HG03045 (cell line): Measurements from ENCODE around the gene TTC28.
"Not testable (repeated sequence)": the region's sequence is repeated elsewhere in the genome, so short reads cannot be mapped to it uniquely, and the experiment has no call there.

Experiments used
- ATAC-seq: cut with Tn5 transposase; IDR thresholded peaks from one replicate; pipeline ENCODE4 v1.9.1; 2021; ENCODE audit warnings: mild to moderate bottlenecking, moderate library complexity; ENCODE audit not compliant: unreplicated experiment

The TTC28 gene

GRCh38 chr22:28379075-28379779 lies 300.4 kb downstream of the TTC28 start:
- no peak for ATAC-seq

DNA sequence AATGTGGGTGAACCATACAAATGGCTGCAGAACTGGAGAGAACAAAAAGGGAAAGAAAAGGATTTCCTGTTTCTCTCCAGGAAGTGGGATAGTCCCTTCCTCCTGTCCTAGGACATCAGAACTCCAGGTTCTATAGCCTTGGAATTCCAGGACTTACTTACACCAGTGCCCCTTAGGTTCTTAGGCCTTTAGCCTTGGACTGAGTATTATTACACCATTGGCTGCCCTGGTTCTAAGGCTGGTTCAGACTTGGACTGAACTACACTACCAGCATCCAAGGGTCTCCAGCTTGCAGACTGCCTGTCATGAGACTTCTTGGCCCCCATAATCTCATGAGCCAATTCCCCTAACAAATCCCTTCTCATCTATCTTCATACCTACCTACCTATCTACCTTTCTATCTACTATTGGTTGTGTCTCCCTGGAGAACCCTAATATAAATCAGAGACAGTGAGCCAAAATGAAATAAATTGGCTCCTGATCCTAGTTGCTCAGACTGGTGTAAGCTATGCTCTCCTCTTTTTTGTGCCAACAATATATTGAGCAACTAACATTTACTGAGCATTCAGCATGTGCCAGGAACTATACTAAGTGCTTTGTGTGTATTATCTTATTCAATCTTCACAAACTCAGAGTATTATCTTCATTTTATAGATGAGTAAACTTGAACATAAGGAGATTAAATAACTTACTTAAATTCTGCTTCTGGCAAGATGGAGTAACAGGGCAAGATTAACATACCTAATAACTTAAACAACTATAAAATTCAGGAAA lies 303.7 kb downstream of the TTC28 start:
- ATAC-seq: no peak

- no peak for ATAC-seq
These were observed 305.8 kb downstream of the TTC28 start for GRCh38 chr22:28373831-28374230.

DNA sequence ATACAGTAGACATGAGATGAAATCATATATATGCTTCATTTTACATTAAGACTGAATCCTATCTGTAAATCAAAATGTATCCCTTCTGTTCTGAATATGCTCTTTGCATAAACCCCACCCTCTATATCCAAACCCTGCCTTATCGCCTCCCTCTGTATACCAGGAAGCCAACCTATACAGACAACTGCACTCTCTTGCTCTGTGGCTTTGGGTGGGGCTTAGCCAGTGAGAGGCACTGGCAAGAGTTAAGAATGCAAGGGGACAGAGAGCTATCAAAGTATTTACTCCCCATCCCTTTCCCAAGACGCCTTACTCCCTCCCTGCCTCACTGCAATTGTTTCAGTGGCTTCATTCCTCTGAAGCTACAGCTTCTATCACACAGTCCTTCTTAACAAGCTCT lies 309.8 kb downstream of the TTC28 start:
- ATAC-seq: no peak

DNA sequence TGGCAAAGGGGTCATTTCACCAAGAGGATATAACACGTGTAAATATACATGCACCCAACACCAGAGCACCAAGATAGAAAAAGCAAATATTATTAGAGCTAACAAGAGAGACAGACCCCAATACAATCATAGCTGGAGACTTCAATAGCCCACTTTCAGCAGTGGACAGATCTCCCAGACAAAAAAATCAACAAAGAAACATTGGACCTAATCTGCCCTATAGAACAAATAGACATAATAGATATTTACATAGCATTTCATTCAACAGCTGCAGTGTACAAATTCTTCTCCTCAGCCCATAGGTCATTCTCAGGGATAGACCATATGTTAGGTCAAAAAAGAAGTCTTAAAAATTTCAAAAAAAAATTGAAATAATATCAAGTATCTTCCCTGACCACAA lies 312.8 kb downstream of the TTC28 start:
- ATAC-seq: no peak

GRCh38 chr22:28365371-28365770 lies 314.3 kb downstream of the TTC28 start:
- ATAC-seq: no peak

DNA sequence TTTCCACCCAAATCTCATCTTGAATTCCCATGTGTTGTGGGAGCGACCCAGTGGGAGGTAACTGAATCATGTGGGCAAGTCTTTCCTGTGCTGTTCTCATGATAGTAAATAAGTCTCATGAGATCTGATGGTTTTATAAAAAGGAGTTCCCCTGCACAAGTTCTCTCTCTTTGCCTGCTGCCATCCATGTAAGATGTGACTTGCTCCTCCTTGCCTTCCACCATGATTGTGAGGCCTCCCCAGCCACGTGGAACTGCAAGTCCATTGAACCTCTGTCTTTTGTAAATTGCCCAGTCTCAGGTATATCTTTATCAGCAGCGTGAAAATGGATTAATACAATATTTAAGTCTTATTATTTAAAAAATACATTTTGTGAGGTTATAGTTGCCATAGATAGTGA lies 315.5 kb downstream of the TTC28 start:
- not testable (repeated sequence) for ATAC-seq

- no peak for ATAC-seq
These were observed 318.7 kb downstream of the TTC28 start for GRCh38 chr22:28360939-28361338.

- no peak for ATAC-seq
These were observed 321.3 kb downstream of the TTC28 start for GRCh38 chr22:28358312-28358711.

GRCh38 chr22:28357193-28357592 lies 322.4 kb downstream of the TTC28 start:
- no peak for ATAC-seq

DNA sequence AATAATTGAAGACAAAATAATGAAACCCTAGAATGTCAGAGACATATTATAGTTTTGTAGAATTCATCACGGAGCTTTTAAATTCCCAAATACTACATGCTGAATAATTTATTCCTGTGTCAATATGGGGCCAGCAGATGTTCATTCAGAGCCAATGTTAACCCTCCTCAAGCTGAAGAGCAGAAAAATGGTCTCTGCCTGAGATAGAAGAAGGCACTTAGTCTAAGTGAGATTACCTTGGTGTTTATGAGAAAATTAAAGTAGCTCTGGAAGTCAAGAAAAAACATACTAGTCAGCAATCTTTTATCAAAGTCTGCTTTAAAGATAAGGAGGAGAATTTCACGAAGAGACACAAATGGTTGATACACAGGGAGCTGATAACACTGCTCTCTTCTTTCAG lies 328.2 kb downstream of the TTC28 start:
- ATAC-seq: no peak

DNA sequence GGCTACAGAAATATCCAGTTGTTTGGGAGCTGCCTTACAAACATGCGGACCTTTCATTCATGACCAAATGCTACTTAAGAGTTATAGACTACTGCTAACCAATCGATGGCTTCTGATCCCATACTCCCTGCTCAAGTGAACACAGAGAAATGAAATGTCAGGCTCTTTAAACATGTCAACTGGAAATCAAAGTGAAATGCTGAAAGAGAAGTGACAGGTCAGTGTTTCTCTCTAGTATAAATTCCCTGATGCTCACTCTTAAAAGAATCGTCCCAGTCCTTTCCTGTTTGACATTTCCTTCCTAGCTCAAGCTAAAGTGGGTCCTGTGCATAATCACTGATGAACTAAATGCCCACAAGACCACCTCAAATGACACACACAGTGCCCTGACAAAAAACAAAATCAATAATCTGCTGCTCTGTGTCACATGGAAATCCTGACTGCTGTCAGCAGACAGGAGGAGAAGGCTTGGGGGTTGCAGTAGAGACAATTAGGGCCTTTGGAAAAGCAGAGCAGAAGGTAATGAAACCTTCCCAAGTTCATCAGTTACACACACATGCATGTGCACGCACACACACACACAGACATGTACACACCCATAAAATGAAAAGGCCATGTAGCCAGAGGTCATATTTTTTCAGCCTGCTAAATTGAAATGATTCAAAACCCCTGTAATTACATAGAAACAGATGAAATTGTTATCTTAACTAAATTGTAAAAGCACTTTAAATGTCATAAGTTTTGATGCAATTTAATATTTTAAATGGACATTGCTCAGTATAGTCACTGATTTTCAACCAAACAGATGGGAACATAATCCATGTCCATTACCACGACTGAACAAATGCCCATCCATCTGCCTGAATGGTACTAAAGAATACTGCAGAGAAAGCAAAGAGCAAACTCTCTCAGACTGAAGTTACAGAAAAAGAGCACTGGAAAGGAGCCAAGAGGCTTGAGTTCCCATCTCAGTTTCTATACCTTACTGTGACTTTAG lies 330.7 kb downstream of the TTC28 start:
- no peak for ATAC-seq

- ATAC-seq: no peak
These were observed 333.3 kb downstream of the TTC28 start for GRCh38 chr22:28346308-28346707.

- no peak for ATAC-seq
These were observed 334.5 kb downstream of the TTC28 start for GRCh38 chr22:28344918-28345703.

DNA sequence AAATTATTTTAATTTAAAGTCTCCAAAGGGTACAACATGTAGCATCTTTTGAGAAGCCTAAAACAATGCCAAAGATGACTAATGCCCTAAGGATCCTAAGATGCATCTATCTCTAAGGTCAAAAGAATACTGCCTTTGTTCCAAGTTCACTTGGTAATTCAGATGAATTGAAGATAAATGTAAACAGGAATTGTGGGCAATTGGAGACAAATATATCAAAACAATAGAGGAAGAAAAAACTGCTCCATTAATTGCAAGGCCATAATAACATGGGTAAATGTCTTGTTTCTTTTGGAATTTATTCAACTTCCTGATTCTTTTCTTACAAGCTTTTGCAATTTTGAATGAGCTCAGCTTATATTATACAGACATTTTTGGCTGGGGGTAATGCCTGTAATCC lies 338.6 kb downstream of the TTC28 start:
- ATAC-seq: no peak

DNA sequence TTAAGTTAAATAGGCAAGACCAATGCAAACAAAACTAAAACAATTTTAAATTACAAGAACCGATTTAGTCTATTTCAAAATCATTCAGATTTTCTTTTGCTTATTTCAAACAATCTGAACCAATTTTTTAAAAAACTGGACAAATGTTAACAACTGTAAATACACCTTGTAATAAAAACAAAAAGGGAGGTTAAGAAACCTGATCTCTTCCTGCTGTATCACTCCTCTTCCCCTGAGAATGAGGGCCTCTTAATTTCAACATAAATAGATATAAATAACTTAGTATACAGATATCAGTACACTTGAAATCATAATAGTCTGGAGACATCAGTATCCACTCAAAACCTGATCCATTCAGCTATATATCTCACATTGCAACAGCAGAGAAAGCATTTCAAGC lies 346.6 kb downstream of the TTC28 start:
- ATAC-seq: no peak

DNA sequence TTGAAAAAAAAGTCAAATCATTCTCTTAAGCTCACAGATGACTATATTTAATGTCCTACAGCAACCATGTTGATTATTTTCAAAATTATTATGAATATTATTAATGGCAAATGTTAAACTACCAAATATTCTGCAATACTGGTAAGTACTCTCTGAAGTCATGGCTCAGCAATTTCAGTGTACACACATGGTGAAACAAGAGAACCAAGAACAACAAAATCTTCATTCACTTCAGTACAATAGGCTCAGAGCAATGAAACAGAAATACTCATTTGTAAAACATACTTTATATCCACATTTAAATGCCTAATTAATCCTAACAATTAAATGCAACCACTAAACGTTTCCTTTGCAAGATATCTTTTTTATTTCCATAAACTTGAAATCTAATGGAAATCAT lies 347.2 kb downstream of the TTC28 start:
- no peak for ATAC-seq

GRCh38 chr22:28331695-28332094 lies 347.9 kb downstream of the TTC28 start:
- ATAC-seq: no peak

GRCh38 chr22:28329186-28330073 lies 350.2 kb downstream of the TTC28 start:
- no peak for ATAC-seq

DNA sequence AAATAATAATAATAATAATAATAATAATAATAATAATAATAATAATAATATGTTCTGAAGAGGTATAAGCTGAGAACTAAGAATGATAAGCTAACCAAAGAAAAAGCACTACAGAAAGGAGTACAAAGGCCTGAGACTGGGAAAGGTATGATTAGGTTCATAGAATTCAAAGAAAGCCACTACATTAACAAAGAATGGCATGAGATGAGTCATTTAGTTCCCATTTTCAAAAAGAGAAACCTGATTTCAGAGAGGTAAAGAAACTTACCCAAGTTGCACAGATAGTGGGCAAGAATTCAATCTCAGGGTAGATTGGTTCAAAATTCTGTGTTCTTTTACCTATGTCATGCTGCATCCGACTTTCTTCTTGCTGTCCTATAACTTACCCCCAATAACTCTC lies 350.9 kb downstream of the TTC28 start:
- ATAC-seq: no peak
